Endothelial cell of umbilical vein (primary cell): Measurements from ENCODE around the gene TMC1.

Source experiments
- EZH2 ChIP-seq: IDR thresholded peaks from 2 replicates; pipeline ENCODE4 v1.6.1; 2012; ENCODE audit warnings: borderline replicate concordance, low read depth, mild to moderate bottlenecking, moderate library complexity, low read length, inconsistent platforms; ENCODE audit not compliant: severe bottlenecking
- MYC ChIP-seq: IDR thresholded peaks from one replicate; pipeline ENCODE4 v1.6.1; 2011; ENCODE audit warnings: mild to moderate bottlenecking, low read depth, low read length
- POLR2A ChIP-seq: IDR thresholded peaks from 2 replicates; pipeline ENCODE4 v1.6.1; 2012; ENCODE audit warnings: low read depth, mild to moderate bottlenecking, control low read depth, low read length
- TF ChIP-seq, protein P1 (sequence below), 2 donors: IDR thresholded peaks; 1 replicate in 1 of 2; 2 replicates in 1 of 2; pipeline ENCODE4 v1.5.1; 2011; ENCODE audit warnings: low read length in 2 of 2, mild to moderate bottlenecking in 2 of 2, moderate library complexity in 2 of 2, control low read depth in 1 of 2, inconsistent platforms in 1 of 2, low read depth in 1 of 2; ENCODE audit not compliant: insufficient read depth in 1 of 2; ENCODE audit errors: extremely low read depth in 1 of 2

GRCh38 chr9:72667181-72667580 is 145.8 kb downstream of the TMC1 start:
- TF ChIP-seq, protein P1, sequence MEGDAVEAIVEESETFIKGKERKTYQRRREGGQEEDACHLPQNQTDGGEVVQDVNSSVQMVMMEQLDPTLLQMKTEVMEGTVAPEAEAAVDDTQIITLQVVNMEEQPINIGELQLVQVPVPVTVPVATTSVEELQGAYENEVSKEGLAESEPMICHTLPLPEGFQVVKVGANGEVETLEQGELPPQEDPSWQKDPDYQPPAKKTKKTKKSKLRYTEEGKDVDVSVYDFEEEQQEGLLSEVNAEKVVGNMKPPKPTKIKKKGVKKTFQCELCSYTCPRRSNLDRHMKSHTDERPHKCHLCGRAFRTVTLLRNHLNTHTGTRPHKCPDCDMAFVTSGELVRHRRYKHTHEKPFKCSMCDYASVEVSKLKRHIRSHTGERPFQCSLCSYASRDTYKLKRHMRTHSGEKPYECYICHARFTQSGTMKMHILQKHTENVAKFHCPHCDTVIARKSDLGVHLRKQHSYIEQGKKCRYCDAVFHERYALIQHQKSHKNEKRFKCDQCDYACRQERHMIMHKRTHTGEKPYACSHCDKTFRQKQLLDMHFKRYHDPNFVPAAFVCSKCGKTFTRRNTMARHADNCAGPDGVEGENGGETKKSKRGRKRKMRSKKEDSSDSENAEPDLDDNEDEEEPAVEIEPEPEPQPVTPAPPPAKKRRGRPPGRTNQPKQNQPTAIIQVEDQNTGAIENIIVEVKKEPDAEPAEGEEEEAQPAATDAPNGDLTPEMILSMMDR (IDR thresholded peaks at IDR 0.05; ENCODE audit: extremely low read depth in 1 of 2, insufficient read depth in 1 of 2, low read depth in 1 of 2, low read length in 2 of 2) = no peak
- no peak for TF ChIP-seq POLR2A
- no peak for TF ChIP-seq EZH2
- TF ChIP-seq MYC = no peak
